ENCODE measurements around the gene HECW1. TPM values are rescaled to one million over a fixed set of nuclear protein-coding genes. Genes with fewer than 3 reads are reported as not detected.

The HECW1 gene
- total and polyA plus RNA-seq, 11 donors: 0.23 TPM; not detected in 10

DNA sequence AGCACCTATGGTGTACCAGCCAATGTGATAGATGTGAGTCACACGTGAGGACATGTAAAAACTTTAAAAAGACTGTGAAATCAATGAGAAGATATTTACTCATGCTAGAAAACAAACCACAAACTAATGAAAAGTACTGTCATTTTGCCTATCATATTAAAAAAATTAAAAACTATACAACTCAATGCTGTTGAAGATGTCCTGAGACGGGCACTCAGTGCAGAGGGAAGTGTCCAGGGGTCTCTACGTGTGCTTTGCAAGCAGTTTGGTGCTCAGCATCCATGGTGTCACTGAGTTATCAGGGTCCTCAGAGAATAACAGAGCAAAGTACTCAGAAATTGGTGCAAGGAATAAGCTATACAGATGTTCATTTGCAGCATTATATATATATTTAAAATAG is 162.3 kb downstream of the HECW1 start:
- ATAC-seq: no peak
- TF ChIP-seq, protein P1, sequence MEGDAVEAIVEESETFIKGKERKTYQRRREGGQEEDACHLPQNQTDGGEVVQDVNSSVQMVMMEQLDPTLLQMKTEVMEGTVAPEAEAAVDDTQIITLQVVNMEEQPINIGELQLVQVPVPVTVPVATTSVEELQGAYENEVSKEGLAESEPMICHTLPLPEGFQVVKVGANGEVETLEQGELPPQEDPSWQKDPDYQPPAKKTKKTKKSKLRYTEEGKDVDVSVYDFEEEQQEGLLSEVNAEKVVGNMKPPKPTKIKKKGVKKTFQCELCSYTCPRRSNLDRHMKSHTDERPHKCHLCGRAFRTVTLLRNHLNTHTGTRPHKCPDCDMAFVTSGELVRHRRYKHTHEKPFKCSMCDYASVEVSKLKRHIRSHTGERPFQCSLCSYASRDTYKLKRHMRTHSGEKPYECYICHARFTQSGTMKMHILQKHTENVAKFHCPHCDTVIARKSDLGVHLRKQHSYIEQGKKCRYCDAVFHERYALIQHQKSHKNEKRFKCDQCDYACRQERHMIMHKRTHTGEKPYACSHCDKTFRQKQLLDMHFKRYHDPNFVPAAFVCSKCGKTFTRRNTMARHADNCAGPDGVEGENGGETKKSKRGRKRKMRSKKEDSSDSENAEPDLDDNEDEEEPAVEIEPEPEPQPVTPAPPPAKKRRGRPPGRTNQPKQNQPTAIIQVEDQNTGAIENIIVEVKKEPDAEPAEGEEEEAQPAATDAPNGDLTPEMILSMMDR (IDR thresholded peaks at IDR 0.05): no peak
- no peak for TF ChIP-seq POLR2A (IDR thresholded peaks at IDR 0.05)
- Histone ChIP-seq H3K4me1 (no peaks in the 10 kb centered on the region), H3K4me3 (no peak overlapping the region), H3K9me3 (peaks cover 0 to 22% (median 0%) of the 10 kb centered on the region in 12 donors), H3K27me3 (peaks cover 0 to under 1% (median 0%) of the 10 kb centered on the region in 9 donors), H3K36me3 (no peaks in the 10 kb centered on the region), H3K27ac (no peak overlapping the region)
- intact Hi-C loops (cut with DNase I): no loop called here
- DNase-seq: no peak
- 79 to 82% (median 80%) methylated on average over 3 of the region's 3 CpGs for WGBS, 4 donors

DNA sequence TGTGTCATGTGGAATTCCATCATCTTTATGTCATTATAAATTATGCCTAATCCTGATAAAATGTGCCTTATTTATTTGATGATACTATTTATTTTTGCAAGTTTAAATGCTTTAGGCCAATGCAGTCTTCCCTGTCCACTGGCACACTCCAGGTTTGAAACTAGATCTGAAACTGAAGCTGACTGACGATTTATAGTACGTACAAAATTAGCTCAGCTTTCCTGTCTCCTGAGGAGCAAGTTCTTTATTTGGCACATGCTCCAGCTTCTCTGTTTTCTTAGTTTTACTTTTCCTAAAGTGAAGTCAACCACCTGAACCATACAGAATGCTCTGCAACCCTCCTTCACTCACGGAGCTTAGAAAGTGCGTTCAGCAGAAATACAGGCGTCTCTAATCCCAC is 164.1 kb downstream of the HECW1 start:
- DNase-seq (no peak), ATAC-seq (no peak)
- 56 to 66% (median 63%) methylated on average over 5 of the region's 5 CpGs for WGBS, 4 donors
- H3K27me3 ChIP-seq: peaks cover 0 to 6% (median 0%) of the 10 kb centered on the region in 9 donors
- intact Hi-C loops (cut with DNase I): no loop called here
- H3K4me1 ChIP-seq: no peaks in the 10 kb centered on the region
- H3K9me3 ChIP-seq: peaks cover 0 to 16% (median 0%) of the 10 kb centered on the region in 12 donors
- no peak for TF ChIP-seq POLR2A (IDR thresholded peaks at IDR 0.05)
- TF ChIP-seq, protein P1 (IDR thresholded peaks at IDR 0.05): no peak
- H3K36me3 ChIP-seq: no peaks in the 10 kb centered on the region
- no peak overlapping the region for H3K27ac ChIP-seq
- H3K4me3 ChIP-seq: no peak overlapping the region

DNA sequence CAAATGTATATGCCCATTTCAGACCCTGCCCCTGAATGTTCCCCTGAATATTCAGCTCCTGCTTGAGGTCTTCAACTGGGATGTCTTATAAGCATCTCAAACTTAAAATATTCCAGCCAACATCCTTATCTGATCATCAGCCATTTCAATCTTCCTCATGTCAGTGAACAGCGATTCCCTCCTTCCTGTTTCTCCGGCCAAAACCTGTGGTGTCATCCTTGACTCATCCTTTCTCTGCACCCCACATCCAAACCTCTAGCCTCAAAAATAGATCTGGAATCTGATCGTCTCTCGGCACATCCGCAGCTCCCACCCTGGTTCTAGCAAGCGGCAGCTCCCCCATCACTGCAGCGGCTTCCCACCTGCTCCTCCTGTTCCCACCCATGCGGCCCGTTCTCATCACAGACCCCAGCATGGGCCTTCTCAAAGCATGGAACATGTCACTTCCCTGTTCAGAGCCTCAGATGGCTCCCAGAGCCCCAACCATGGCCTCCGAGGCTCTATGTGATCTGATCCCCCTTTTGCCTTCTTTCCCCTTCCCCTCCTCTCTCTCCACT is 165.7 kb downstream of the HECW1 start:
- no peak overlapping the region for H3K4me3 ChIP-seq
- WGBS, 4 donors: 79 to 87% (median 84%) methylated on average over 10 of the region's 10 CpGs
- peaks cover 0 to 16% (median 0%) of the 10 kb centered on the region in 9 donors for H3K27me3 ChIP-seq
- intact Hi-C loops (cut with DNase I): no loop called here
- TF ChIP-seq POLR2A (IDR thresholded peaks at IDR 0.05): no peak
- TF ChIP-seq, protein P1 (IDR thresholded peaks at IDR 0.05): no peak
- H3K36me3 ChIP-seq: no peaks in the 10 kb centered on the region
- H3K4me1 ChIP-seq: no peaks in the 10 kb centered on the region
- no peaks in the 10 kb centered on the region for H3K9me3 ChIP-seq
- DNase-seq: no peak
- no peak for ATAC-seq
- H3K27ac ChIP-seq: no peak overlapping the region

DNA sequence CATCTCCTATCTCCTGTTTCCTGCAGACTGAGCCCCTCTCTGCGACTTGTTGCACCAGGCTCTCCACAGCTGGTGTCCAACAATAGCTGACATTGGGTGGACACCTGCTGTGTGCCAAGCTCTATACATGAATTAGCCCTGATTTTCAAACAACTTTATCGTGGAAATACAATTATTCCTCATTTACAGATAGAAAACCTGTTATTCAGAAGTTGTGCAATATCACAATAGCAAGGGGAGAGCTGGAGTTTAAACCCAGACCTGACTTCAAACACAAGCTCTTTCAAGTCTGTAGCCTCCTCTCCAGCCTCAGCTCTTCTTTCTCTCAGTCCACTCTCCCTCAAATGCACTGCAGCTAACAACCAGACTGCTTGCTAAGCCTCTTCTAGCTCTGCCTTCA is 168.8 kb downstream of the HECW1 start:
- intact Hi-C loops (cut with DNase I): no loop called here
- Histone ChIP-seq H3K4me3 (no peak overlapping the region), H3K36me3 (no peaks in the 10 kb centered on the region), H3K4me1 (no peaks in the 10 kb centered on the region), H3K27ac (no peak overlapping the region), H3K27me3 (peaks cover 0 to 23% (median 0%) of the 10 kb centered on the region in 9 donors), H3K9me3 (peaks cover 0 to 11% (median 0%) of the 10 kb centered on the region in 12 donors)
- no peak for TF ChIP-seq POLR2A (IDR thresholded peaks at IDR 0.05)
- TF ChIP-seq, protein P1 (IDR thresholded peaks at IDR 0.05): no peak
- ATAC-seq (no peak), DNase-seq (no peak)
- 31 to 47% (median 35%) methylated on average over 2 of the region's 2 CpGs for WGBS, 4 donors

Measured in heart left ventricle (tissue), 16 donors.